SK-N-SH (cell line): ENCODE measurements around the gene ZDHHC19.

ENCODE experiments used
- CTCF ChIP-seq: fragments of 200-600 bp; sonication (generic); IDR thresholded peaks from 2 replicates; pipeline ENCODE4 v1.6.1; 2017; ENCODE audit warnings: antibody characterized with exemption, mild to moderate bottlenecking, moderate library complexity
- ELF1 ChIP-seq: IDR thresholded peaks from 2 replicates; pipeline ENCODE4 v1.4.0; 2012
- JUND ChIP-seq: IDR thresholded peaks from 2 replicates; pipeline ENCODE4 v1.4.0; 2012
- NRF1 ChIP-seq: IDR thresholded peaks from 2 replicates; pipeline ENCODE4 v1.6.1; 2012; ENCODE audit warnings: low read depth, mild to moderate bottlenecking, low read length
- POLR2AphosphoS5 ChIP-seq: IDR thresholded peaks from 2 replicates; pipeline ENCODE4 v1.6.1; 2012; ENCODE audit warnings: low read depth, low read length
- RAD21 ChIP-seq: IDR thresholded peaks from 2 replicates; pipeline ENCODE4 v1.6.1; 2012; ENCODE audit warnings: mild to moderate bottlenecking, low read length
- RXRA ChIP-seq: IDR thresholded peaks from 2 replicates; pipeline ENCODE4 v1.4.0; 2012; ENCODE audit warnings: low read depth, mild to moderate bottlenecking, borderline replicate concordance
- SIN3A ChIP-seq: IDR thresholded peaks from 2 replicates; pipeline ENCODE4 v1.6.1; 2012; ENCODE audit warnings: low read depth, mild to moderate bottlenecking, low read length, moderate library complexity, borderline replicate concordance
- SMC3 ChIP-seq: IDR thresholded peaks from 2 replicates; pipeline ENCODE4 v1.6.1; 2012; ENCODE audit warnings: low read depth, low read length, improper control_type of control experiment
- TAF1 ChIP-seq: IDR thresholded peaks from 2 replicates; pipeline ENCODE4 v1.6.1; 2012; ENCODE audit warnings: low read depth, mild to moderate bottlenecking, low read length, moderate library complexity, borderline replicate concordance
- USF2 ChIP-seq: fragments of 150-350 bp; IDR thresholded peaks from 2 replicates; pipeline ENCODE4 v1.6.1; 2017; ENCODE audit warnings: antibody characterized with exemption, low read length, low read depth, borderline replicate concordance
- YY1 ChIP-seq: IDR thresholded peaks from 2 replicates; pipeline ENCODE4 v1.4.0; 2012; ENCODE audit warnings: low read depth, mild to moderate bottlenecking

- TF ChIP-seq CTCF = no peak
- no peak for TF ChIP-seq YY1
- no peak for TF ChIP-seq ELF1
- no peak for TF ChIP-seq SIN3A
- no peak for TF ChIP-seq USF2
- TF ChIP-seq RXRA = no peak
- no peak for TF ChIP-seq JUND
- TF ChIP-seq SMC3 = no peak
- TF ChIP-seq POLR2AphosphoS5 = no peak
- TF ChIP-seq RAD21 = no peak
- TF ChIP-seq TAF1 = no peak
- no peak for TF ChIP-seq NRF1
Measured at GRCh38 chr3:196175722-196176121, 35.5 kb downstream of the ZDHHC19 start.
